ENCODE data around the gene MAN1B1.

GRCh38 chr9:137116728-137117127 is 29.9 kb downstream of the MAN1B1 start:
- no peak for TF ChIP-seq CTCF (IDR thresholded peaks at IDR 0.05)
- no peak for TF ChIP-seq EP300 (IDR thresholded peaks at IDR 0.05)
- TF ChIP-seq POLR2A (IDR thresholded peaks at IDR 0.05), result no peak
- TF ChIP-seq POLR2AphosphoS5 (IDR thresholded peaks at IDR 0.05), result no peak
